ENCODE data around the gene PSMD11. TPM values are rescaled to one million over a fixed set of nuclear protein-coding genes. Genes with fewer than 3 reads are reported as not detected.

The PSMD11 gene
- total and polyA plus RNA-seq, 2 of the 8 experiments (the other 6 are each of a cell fraction or from before 2014, with no cell fraction given) = 68.4 to 171 TPM

DNA sequence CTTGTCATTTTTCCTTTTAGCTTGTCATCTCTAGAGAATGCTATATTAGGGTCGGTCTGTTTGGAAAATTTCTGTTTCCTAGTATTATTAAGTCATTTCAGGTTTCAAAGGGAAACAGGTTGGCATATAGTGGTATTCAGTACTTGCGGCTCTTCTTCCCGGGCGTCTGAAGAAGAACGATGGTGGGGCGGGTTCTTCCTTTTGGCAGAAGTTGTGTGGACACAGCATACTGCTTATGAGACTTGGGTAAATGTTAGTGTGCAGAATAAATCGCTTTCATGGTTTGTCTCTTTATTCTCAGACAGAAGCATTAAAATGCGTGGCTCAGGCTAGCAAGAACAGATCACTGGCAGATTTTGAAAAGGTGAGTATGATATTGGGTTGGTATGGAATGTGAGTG, 32.9 kb downstream of the PSMD11 start:
- no peaks in the 10 kb centered on the region for H4K20me1 ChIP-seq (replicated peaks in 1 of 2; ENCODE audit: control insufficient read depth in 1 of 2, insufficient read depth in 2 of 2, low read length in 2 of 2)
- H3K4me3 ChIP-seq (ENCODE audit: extremely low read depth in 1 of 4, insufficient read depth in 2 of 4, low read depth in 3 of 4, low read length in 4 of 4) = no peak overlapping the region
- no peak overlapping the region for H2AK5ac ChIP-seq (ENCODE audit: low read depth, low read length)
- FAIRE-seq (no peak), DNase-seq (ENCODE audit: low read depth in 1 of 2, low spot score in 2 of 2) (no peak)
- H2BK5ac ChIP-seq (ENCODE audit: low read depth, low read length) = no peak overlapping the region
- H3K27me3 ChIP-seq (replicated peaks in 1 of 4; ENCODE audit: control insufficient read depth in 3 of 4, extremely low read depth in 1 of 4, insufficient read depth in 3 of 4, low read length in 3 of 4) = no peaks in the 10 kb centered on the region
- no peak overlapping the region for H3K56ac ChIP-seq (replicated peaks; ENCODE audit: insufficient read length, low read depth, low read length)
- H3K9me3 ChIP-seq (ENCODE audit: insufficient read depth in 2 of 2, low read depth in 1 of 2, low read length in 1 of 2) = no peaks in the 10 kb centered on the region
- peaks cover 0 to 2% (median 0%) of the 10 kb centered on the region in 4 experiments; a peak in 1 of 7 replicates for H3K4me1 ChIP-seq (replicated peaks in 1 of 4; ENCODE audit: control insufficient read depth in 3 of 4, insufficient read depth in 4 of 4, low read length in 3 of 4)
- H3K36me3 ChIP-seq (ENCODE audit: control insufficient read depth in 2 of 4, insufficient read depth in 4 of 4, low read length in 3 of 4) = peaks cover 48 to 87% (median 71%) of the 10 kb centered on the region in 4 experiments
- no peak overlapping the region for H2BK12ac ChIP-seq (ENCODE audit: low read depth, low read length)
- no peak overlapping the region for H2BK20ac ChIP-seq (ENCODE audit: low read length)
- no peak overlapping the region for H4K8ac ChIP-seq (ENCODE audit: extremely low read depth, insufficient read depth, low read length)
- no peak overlapping the region for H3K23ac ChIP-seq (ENCODE audit: insufficient read length)
- no peak overlapping the region for H4K91ac ChIP-seq (replicated peaks; ENCODE audit: insufficient read length, low read length)
- H4K5ac ChIP-seq (ENCODE audit: insufficient read length, low read depth, low read length) = no peak overlapping the region
- H3K9ac ChIP-seq (replicated peaks in 1 of 4; ENCODE audit: extremely low read depth in 1 of 4, low read depth in 3 of 4, low read length in 3 of 4) = no peak overlapping the region
- no peaks in the 10 kb centered on the region for H3K79me2 ChIP-seq (ENCODE audit: control insufficient read depth in 1 of 2, insufficient read depth in 2 of 2, low read length in 2 of 2)
- ChIA-PET CTCF (ENCODE audit: partially characterized antibody) (interaction anchor here (0.9 to 2.2 kb wide), 3 partner anchors 14 to 270 kb away, joined by 3 to 27 read pairs (median 4); no protein-coding TSS in a partner anchor), POLR2A (ENCODE audit: partially characterized antibody) (interaction anchor here (2.2 kb wide), 1 partner anchor 11 kb away, joined by 5 read pairs; no protein-coding TSS in a partner anchor)
- H2BK120ac ChIP-seq (replicated peaks; ENCODE audit: low read depth, low read length) = no peak overlapping the region
- no peaks in the 10 kb centered on the region for H3K79me1 ChIP-seq (ENCODE audit: low read depth, low read length)
- no peaks in the 10 kb centered on the region for H3K23me2 ChIP-seq (ENCODE audit: low read depth, low read length)
- no peak overlapping the region for H2AFZ ChIP-seq (ENCODE audit: low read length)
- H3K4me2 ChIP-seq (ENCODE audit: insufficient read depth in 1 of 2, low read depth in 2 of 2, low read length in 2 of 2) = no peak overlapping the region
- H3K18ac ChIP-seq (ENCODE audit: extremely low read depth, low read length) = no peak overlapping the region
- 85% methylated on average over 8 of the region's 8 CpGs; no CpG with 5 or more reads in 1 of the 2 experiments for WGBS, 2 experiments (ENCODE audit: extremely low coverage in 1 of 2, insufficient coverage in 1 of 2, insufficient read length in 1 of 2, insufficient replicate concordance in 2 of 2, low coverage in 1 of 2, low lambda C conversion rate in 2 of 2, missing lambda C conversion rate in 1 of 2)
- H2BK15ac ChIP-seq (ENCODE audit: low read length) = no peak overlapping the region
- H3K14ac ChIP-seq (ENCODE audit: insufficient read length) = no peak overlapping the region
- H3K4ac ChIP-seq (replicated peaks; ENCODE audit: insufficient read length, low read depth, low read length) = no peak overlapping the region
- H3K27ac ChIP-seq (ENCODE audit: low read depth, low read length) = no peak overlapping the region
- TF ChIP-seq ASH2L (IDR thresholded peaks at IDR 0.05; ENCODE audit: low read length) (no peak), SIN3A (conservative IDR thresholded peaks at IDR 0.05 in 1 of 2, IDR thresholded peaks at IDR 0.05 in 1 of 2; ENCODE audit: low read depth in 1 of 2, low read length in 2 of 2) (no peak), TAF7 (optimal IDR thresholded peaks at IDR 0.05; ENCODE audit: borderline replicate concordance, low read depth, low read length) (no peak), EP300 (IDR thresholded peaks at IDR 0.05; ENCODE audit: borderline replicate concordance in 1 of 2, low read depth in 2 of 2, low read length in 2 of 2) (no peak), GABPA (IDR thresholded peaks at IDR 0.05; ENCODE audit: borderline replicate concordance, insufficient read depth, low read length) (no peak), CBX5 (IDR thresholded peaks at IDR 0.05; ENCODE audit: low read depth, low read length) (no peak), HDAC2 (IDR thresholded peaks at IDR 0.05; ENCODE audit: borderline replicate concordance in 1 of 2, low read depth in 2 of 2, low read length in 2 of 2) (no peak)
- TF ChIP-seq, protein P1, sequence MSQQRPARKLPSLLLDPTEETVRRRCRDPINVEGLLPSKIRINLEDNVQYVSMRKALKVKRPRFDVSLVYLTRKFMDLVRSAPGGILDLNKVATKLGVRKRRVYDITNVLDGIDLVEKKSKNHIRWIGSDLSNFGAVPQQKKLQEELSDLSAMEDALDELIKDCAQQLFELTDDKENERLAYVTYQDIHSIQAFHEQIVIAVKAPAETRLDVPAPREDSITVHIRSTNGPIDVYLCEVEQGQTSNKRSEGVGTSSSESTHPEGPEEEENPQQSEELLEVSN (IDR thresholded peaks at IDR 0.05) = no peak
